ENCODE data around the gene PRKG1. TPM values are rescaled to one million over a fixed set of nuclear protein-coding genes. Genes with fewer than 3 reads are reported as not detected.

The PRKG1 gene
- total RNA-seq, 2 experiments from 2014 or later = not detected

DNA sequence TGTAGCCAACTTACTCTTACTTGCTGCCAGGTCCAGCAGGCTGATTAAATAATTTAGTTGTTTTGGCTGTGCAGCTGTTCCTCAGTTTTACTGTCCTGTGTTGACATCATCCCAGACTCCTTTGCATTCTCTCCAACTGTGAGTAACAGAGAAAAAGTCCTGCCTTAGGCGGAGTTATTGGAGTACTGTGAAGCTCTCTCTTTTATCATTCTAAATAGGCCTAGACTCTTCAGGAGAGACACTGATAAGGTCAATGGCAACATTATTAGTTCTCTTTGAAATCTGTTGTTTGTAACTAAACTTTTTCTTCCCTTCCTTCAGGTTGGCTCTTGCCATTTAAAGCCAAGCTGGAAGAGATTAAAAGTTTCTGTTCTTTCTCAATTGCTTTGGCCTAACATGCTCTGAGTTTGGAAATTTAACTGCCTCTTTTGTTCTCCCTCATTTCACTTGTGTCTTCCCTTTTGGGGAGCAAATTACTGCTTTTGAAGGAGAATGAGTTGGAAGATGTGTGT is 840.8 kb downstream of the PRKG1 start:
- H3K4me3 Mint-ChIP-seq = no peak overlapping the region
- no peaks in the 10 kb centered on the region for H3K9me3 Mint-ChIP-seq (ENCODE audit: low read depth)
- ATAC-seq (no peak), DNase-seq (no peak)
- CTCF ChIA-PET = no interaction called here
- no peaks in the 10 kb centered on the region for H3K27me3 Mint-ChIP-seq
- no peaks in the 10 kb centered on the region for H3K4me1 Mint-ChIP-seq
- no peak overlapping the region for H3K27ac Mint-ChIP-seq
- H3K36me3 Mint-ChIP-seq = no peaks in the 10 kb centered on the region

DNA sequence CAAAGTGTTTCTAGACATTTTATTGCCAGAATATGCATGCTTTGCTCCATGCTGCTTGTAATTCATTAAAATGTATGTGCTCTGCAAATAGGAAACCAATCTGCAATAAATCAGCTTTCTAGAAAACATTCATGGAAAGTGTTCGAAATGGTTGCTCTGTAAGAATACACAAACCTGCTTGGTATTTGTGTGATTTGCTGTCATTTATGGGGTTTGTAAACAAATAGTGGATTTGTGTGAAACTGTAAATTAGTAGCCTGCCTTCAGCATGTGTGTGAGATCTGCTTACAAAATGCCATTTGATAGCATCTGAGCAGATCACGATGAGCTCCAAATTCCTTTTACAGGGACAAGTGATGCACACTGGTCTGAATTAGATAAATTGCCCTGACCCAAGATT is 844.2 kb downstream of the PRKG1 start:
- Mint-ChIP-seq H3K36me3 (no peaks in the 10 kb centered on the region), H3K27me3 (no peaks in the 10 kb centered on the region), H3K4me3 (no peak overlapping the region), H3K9me3 (ENCODE audit: low read depth) (no peaks in the 10 kb centered on the region), H3K27ac (no peak overlapping the region), H3K4me1 (no peaks in the 10 kb centered on the region)
- DNase-seq (no peak), ATAC-seq (no peak)
- CTCF ChIA-PET = no interaction called here

DNA sequence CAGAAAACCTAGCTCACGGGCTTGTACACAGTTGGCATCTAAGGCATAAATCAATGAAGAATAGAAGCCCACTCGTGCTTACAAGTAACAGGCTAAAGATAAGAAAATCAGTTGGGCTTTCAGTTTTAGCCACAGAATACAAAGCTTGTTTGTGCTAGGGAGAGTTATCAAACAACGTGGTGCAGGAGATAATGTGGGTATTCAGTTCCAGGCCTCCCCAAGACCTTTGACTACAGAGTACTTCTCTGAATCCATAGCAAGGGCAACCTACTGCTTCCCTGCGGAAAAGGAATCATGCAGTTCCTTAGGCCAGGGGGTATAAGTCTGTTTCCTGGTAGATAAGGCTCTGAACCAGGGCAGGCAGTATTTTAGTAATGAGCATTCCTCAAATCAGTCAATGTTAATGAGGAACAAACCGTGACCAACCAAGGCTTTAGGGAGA is 844.6 kb downstream of the PRKG1 start:
- H3K9me3 Mint-ChIP-seq (ENCODE audit: low read depth) = no peaks in the 10 kb centered on the region
- H3K27me3 Mint-ChIP-seq = no peaks in the 10 kb centered on the region
- H3K36me3 Mint-ChIP-seq = no peaks in the 10 kb centered on the region

DNA sequence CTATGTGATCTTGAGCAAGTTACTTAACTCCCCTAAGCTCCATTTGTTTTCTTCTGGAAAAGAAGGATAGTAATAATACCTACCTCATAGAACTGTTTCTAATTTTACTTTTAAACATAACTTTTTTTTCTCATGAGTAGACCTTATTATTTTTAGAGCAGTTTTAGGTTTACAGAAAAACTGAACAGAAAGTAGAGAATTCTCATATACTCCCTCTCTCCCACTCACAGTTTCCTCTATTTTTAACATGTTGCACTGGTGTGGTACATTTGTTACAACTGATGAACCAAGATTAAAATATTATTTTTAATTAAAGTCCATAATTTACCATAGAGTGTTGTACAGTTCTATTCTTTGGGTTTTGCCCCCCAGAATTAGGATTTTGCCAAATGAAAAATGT is 846.4 kb downstream of the PRKG1 start:
- DNase-seq = no peak
- no peaks in the 10 kb centered on the region for H3K9me3 Mint-ChIP-seq (ENCODE audit: low read depth)
- H3K27ac Mint-ChIP-seq = no peak overlapping the region
- no peak overlapping the region for H3K4me3 Mint-ChIP-seq
- no peaks in the 10 kb centered on the region for H3K4me1 Mint-ChIP-seq
- no peak for ATAC-seq
- no peaks in the 10 kb centered on the region for H3K27me3 Mint-ChIP-seq
- H3K36me3 Mint-ChIP-seq = no peaks in the 10 kb centered on the region
- CTCF ChIA-PET = no interaction called here

More for the DNA sequence above, 844.6 kb downstream of the PRKG1 start:
- no peak overlapping the region for H3K27ac Mint-ChIP-seq
- ATAC-seq (no peak), DNase-seq (no peak)
- H3K4me3 Mint-ChIP-seq = no peak overlapping the region
- H3K4me1 Mint-ChIP-seq = no peaks in the 10 kb centered on the region
- CTCF ChIA-PET = no interaction called here

DNA sequence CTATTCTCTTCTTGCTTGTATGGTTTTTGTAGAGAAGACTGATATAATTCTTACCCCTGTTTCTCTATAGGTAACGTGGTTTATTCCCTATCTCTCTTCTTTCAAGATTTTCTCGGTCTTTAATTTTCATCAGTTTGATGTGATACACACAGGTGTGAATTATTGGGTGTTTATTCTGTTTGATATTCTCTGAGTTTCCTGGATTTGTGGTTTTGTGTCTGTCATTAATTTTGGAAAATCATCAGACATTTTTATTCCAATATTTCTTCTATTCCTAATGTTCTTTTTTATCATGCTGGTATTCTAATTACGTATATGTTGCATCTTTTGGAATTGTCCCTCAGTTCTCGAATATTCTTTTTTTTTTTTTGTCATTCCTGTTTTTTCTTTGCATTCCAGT is 850.1 kb downstream of the PRKG1 start:
- H3K4me3 Mint-ChIP-seq = no peak overlapping the region
- CTCF ChIA-PET = no interaction called here

DNA sequence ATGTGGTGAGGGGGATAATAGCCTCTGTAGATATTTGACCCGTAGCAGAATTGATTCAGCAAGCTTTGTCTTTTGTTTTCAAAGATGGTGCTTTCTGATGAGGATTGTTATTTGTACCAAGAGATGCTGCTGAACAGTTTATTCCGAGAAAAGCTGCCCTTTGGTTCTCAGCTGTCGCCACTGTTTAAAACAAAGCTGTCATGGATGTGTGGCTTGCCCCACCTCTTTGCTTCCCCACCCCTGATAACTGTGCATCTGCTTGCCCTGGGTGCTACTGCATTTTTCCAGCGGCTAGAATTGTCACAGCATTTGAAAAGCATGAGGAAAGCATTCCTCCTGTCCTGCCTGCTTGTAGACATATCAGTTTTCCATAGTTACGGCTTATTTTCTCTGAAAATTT is 852.0 kb downstream of the PRKG1 start:
- DNase-seq = no peak
- H3K27ac Mint-ChIP-seq = no peak overlapping the region
- no peaks in the 10 kb centered on the region for H3K36me3 Mint-ChIP-seq
- no peaks in the 10 kb centered on the region for H3K27me3 Mint-ChIP-seq
- ATAC-seq = no peak
- no peaks in the 10 kb centered on the region for H3K9me3 Mint-ChIP-seq (ENCODE audit: low read depth)
- no peaks in the 10 kb centered on the region for H3K4me1 Mint-ChIP-seq
- H3K4me3 Mint-ChIP-seq = no peak overlapping the region
- CTCF ChIA-PET = interaction anchor here (1.2 kb wide), 1 partner anchor 8 kb away, joined by 3 read pairs; no protein-coding TSS in a partner anchor

More for the DNA sequence above, 850.1 kb downstream of the PRKG1 start:
- ATAC-seq (no peak), DNase-seq (no peak)
- Mint-ChIP-seq H3K4me1 (no peaks in the 10 kb centered on the region), H3K27me3 (no peaks in the 10 kb centered on the region), H3K9me3 (ENCODE audit: low read depth) (no peaks in the 10 kb centered on the region), H3K27ac (no peak overlapping the region), H3K36me3 (no peaks in the 10 kb centered on the region)

DNA sequence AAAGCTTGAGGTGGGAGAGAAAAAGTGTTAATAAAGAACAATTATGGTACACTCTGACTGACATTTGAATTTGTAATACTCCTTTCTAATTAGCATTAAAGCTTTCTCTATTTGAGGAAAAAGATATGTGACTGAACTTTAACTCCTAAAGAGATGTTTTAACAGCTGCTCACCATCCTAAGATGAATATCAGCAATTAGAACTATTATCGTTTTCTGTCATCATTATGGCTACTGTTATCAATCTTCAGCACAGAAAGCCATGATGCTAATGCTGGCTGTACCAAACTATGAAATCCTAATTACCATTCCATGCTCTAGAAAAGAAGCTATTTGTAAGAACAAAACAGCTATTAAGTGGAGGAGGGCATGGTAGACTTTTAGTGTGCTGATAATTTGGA is 853.9 kb downstream of the PRKG1 start:
- Mint-ChIP-seq H3K27me3 (no peaks in the 10 kb centered on the region), H3K27ac (no peak overlapping the region), H3K4me3 (no peak overlapping the region), H3K36me3 (no peaks in the 10 kb centered on the region), H3K4me1 (no peaks in the 10 kb centered on the region), H3K9me3 (ENCODE audit: low read depth) (no peaks in the 10 kb centered on the region)
- DNase-seq (no peak), ATAC-seq (no peak)
- CTCF ChIA-PET = no interaction called here

DNA sequence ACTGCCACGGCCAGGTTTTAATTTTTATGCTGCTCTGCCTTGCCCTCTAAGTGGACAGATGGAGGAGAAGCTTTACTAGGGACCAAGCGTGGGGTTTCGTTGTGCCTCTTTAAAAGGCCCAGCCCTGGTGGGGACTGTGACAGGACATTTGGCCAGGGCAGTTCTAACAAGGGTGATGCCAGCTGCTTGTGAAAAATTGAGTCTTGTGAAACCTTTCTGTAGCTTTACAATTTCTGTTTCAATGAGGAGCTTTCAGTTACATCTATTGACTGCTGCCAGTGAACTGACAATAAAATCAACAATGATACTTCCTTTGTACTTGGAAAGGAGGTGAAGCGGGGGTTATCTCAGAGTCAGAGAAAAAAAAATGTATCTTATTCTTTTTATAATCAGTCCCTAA is 858.2 kb downstream of the PRKG1 start:
- Mint-ChIP-seq H3K4me1 (no peaks in the 10 kb centered on the region), H3K4me3 (no peak overlapping the region), H3K27me3 (peaks cover 2% of the 10 kb centered on the region), H3K27ac (no peak overlapping the region), H3K36me3 (no peaks in the 10 kb centered on the region), H3K9me3 (ENCODE audit: low read depth) (no peaks in the 10 kb centered on the region)
- DNase-seq = no peak
- ATAC-seq = no peak
- CTCF ChIA-PET = no interaction called here

DNA sequence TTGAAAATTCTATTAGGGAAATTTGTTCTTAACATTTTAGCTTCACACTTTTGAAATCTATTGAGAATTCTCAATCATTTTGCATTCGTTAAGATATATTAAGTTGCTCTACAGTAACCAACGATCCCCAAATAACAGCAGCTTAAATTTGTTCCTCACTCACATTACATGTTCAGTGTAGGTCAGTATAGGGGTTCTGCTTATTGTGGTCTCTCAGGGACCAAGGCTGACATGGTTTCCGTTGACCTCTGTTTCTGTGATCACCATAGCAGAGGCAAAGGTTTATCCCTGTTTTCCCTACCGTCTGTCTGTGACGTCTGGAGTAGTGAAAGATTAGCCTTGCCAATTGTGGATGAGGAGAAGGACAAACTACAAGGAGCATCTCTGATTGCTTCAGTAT is 860.1 kb downstream of the PRKG1 start:
- Mint-ChIP-seq H3K9me3 (ENCODE audit: low read depth) (no peaks in the 10 kb centered on the region), H3K27me3 (peaks cover 2% of the 10 kb centered on the region), H3K4me1 (no peaks in the 10 kb centered on the region), H3K36me3 (no peaks in the 10 kb centered on the region), H3K27ac (no peak overlapping the region), H3K4me3 (no peak overlapping the region)
- CTCF ChIA-PET = interaction anchor here (1.4 kb wide), 1 partner anchor 8 kb away, joined by 3 read pairs; no protein-coding TSS in a partner anchor
- ATAC-seq (no peak), DNase-seq (no peak)

DNA sequence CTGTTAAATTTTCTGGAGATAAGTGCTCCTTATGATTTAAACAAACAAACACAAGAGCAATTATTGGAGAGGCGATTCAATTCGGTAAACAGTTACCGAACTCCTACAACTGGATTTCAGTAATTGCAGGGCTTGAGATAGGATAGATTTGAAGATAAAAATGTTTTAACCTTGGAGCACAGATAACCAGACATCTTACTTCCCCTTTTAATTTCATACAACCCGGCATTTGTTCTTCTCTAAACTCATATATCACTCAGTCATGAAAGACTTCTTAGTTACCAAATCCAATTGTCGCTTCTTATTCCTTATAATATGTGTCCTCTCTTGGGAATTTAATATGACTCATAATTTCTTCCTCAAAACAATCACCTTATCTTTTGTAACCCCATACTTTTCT is 861.1 kb downstream of the PRKG1 start:
- Mint-ChIP-seq H3K4me1 (no peaks in the 10 kb centered on the region), H3K27me3 (peaks cover 2% of the 10 kb centered on the region), H3K27ac (no peak overlapping the region), H3K36me3 (no peaks in the 10 kb centered on the region), H3K9me3 (ENCODE audit: low read depth) (no peaks in the 10 kb centered on the region), H3K4me3 (no peak overlapping the region)
- CTCF ChIA-PET = no interaction called here
- ATAC-seq = no peak
- DNase-seq = no peak

DNA sequence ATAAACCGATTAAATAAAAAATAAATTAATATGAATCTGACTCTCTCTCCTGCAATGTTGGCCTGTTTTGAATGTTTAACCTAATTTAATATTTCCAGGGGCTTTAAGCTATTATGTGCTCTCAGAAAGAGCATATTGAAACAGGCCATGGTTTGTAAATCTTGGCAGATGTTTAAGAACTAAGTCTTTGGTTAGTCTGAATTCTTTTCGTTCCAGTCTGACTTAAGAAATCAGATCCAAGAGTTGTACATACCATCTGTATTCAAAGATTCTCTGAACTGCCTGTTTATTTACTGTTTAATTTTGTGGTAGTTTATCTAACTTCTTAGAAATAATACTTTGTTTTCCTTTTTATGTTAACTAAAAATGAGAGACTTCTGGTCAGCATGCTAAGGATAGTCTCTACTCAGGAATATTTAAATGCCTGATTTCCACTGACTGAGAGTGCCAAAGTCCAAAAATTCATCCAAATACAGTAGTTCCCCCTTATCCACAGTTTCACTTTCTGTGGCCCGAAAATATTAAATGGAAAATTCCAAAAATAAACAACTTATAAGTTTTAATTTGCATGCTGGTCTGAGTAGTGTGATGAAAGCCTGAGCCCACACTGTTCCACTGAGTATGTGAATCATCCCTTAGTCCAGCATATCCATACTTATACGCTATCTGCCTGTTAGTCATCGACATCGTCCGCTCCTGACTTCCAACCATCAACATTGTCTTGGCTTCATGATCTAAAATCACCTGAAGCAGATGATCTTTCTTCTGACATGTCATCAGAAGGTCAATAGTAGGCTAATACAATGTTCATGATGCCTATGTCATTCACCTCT is 863.2 kb downstream of the PRKG1 start:
- H3K9me3 Mint-ChIP-seq (ENCODE audit: low read depth) = no peaks in the 10 kb centered on the region
- no peak for ATAC-seq
- no peak overlapping the region for H3K4me3 Mint-ChIP-seq
- CTCF ChIA-PET = no interaction called here
- peaks cover 2% of the 10 kb centered on the region for H3K27me3 Mint-ChIP-seq
- no peak overlapping the region for H3K27ac Mint-ChIP-seq
- H3K36me3 Mint-ChIP-seq = no peaks in the 10 kb centered on the region
- H3K4me1 Mint-ChIP-seq = no peaks in the 10 kb centered on the region
- DNase-seq = no peak

DNA sequence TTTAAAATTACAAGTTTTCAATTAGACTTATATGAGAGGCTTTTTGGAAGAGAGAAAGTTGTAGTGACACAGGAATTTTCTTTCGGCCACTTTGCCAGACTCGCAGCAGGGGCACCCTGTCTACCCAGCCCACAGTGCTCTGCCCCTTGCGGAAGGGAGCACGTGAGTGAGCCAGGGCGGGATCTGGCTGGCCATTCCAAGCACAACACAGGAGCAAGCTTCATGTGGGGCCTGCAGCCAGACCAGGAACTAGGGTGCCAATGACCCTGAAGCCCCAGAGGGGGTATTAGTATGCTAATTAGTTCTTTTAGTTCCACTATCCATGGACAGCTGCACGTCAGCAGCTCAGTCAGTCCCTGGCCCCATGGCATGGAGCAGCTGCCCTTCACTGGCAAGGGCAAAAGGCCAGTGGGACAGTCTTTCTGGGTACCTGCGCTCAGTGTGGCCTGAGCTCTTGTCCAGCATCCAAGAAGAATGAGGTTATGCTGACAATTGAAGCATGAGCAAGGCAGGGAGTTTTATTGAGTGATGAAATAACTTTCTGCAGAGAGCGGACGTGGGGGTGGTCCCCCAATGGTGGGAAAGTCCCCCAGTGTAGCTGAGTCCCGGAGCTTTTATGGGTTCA is 876.2 kb downstream of the PRKG1 start:
- H3K27ac Mint-ChIP-seq = no peak overlapping the region
- CTCF ChIA-PET = no interaction called here
- no peak overlapping the region for H3K4me3 Mint-ChIP-seq
- ATAC-seq = no peak
- H3K27me3 Mint-ChIP-seq = no peaks in the 10 kb centered on the region
- no peak for DNase-seq
- H3K36me3 Mint-ChIP-seq = no peaks in the 10 kb centered on the region
- no peaks in the 10 kb centered on the region for H3K4me1 Mint-ChIP-seq
- H3K9me3 Mint-ChIP-seq (ENCODE audit: low read depth) = no peaks in the 10 kb centered on the region

DNA sequence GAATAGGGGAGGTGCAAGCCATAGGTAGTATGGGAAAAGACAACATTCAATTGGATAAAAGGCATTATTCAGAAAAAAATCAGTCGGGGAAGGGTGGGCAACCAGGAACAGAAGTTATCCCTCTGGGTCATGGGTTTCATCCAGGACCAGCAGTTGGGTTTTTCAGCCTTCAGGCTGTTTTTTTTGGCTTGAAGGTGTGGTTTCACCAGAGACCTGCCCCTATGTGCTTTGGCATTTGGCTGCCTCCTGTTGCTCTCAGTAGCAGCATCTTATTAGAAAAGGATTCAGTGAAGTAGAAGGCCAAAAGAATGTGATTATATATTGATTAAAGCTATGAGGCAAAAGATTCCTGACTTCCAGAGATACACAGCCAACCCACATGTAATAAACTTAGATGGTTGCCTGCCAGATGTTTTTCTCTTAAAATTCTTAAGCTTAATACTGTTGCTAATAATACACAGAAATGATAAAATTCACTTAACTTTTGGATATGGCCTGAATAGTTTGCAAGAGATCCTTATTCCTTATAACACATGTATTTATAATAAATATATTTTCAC is 876.8 kb downstream of the PRKG1 start:
- no peak for DNase-seq
- H3K4me3 Mint-ChIP-seq = no peak overlapping the region
- peaks cover 3% of the 10 kb centered on the region for H3K27me3 Mint-ChIP-seq
- H3K4me1 Mint-ChIP-seq = no peaks in the 10 kb centered on the region
- no peak overlapping the region for H3K27ac Mint-ChIP-seq
- no peaks in the 10 kb centered on the region for H3K36me3 Mint-ChIP-seq
- CTCF ChIA-PET = no interaction called here
- H3K9me3 Mint-ChIP-seq (ENCODE audit: low read depth) = no peaks in the 10 kb centered on the region
- no peak for ATAC-seq

DNA sequence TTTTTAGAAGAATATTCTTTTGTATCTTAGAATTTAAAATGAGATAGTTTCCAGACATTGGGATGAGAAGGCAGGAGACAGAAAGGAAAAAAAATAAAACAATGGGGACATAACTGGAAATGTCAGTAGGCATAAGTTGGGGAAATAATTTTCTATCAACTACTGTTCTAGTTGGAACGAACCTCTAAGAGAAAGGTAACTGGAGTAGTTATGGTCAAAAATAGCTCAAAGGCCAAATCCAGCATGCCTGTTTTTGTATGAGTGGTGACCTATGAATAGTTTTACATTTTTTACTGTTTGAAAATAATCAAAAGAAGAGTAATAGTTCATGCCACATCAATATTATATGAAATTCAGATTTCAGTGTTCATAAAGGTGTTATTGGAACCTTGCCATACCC is 877.3 kb downstream of the PRKG1 start:
- no peak overlapping the region for H3K27ac Mint-ChIP-seq
- H3K4me3 Mint-ChIP-seq = no peak overlapping the region
- CTCF ChIA-PET = no interaction called here
- no peaks in the 10 kb centered on the region for H3K36me3 Mint-ChIP-seq
- H3K4me1 Mint-ChIP-seq = no peaks in the 10 kb centered on the region
- ATAC-seq = no peak
- no peaks in the 10 kb centered on the region for H3K9me3 Mint-ChIP-seq (ENCODE audit: low read depth)
- H3K27me3 Mint-ChIP-seq = peaks cover 3% of the 10 kb centered on the region
- DNase-seq = no peak

All from activated CD8-positive, alpha-beta memory T cell treated with anti-CD3 and anti-CD28 coated beads, Interleukin-2, amount 10 ng/mL, durations not matched to agents 7 days and 5 days (primary cell).